Type B pancreatic cell (in vitro differentiated cells): Measurements from ENCODE around the gene JAKMIP3. TPM values are rescaled to one million over a fixed set of nuclear protein-coding genes. Genes with fewer than 3 reads are reported as not detected.

Source experiments
- DNase-seq: peaks from one replicate; pipeline ENCODE4 v3.0.0; 2021; ENCODE audit warnings: mixed read lengths; ENCODE audit not compliant: unreplicated experiment; ENCODE audit errors: extremely low spot score
- H3K27ac Mint-ChIP-seq: 2 replicates; pipeline ENCODE4 v1.8.0; 2021; ENCODE audit warnings: mild to moderate bottlenecking, mixed read lengths
- H3K27me3 Mint-ChIP-seq: 2 replicates; pipeline ENCODE4 v1.8.0; 2021; ENCODE audit warnings: mixed read lengths
- H3K36me3 Mint-ChIP-seq: 2 replicates; pipeline ENCODE4 v1.8.0; 2021; ENCODE audit warnings: mixed read lengths
- H3K4me1 Mint-ChIP-seq: one replicate; pipeline ENCODE4 v1.8.0; 2021; ENCODE audit warnings: mixed read lengths; ENCODE audit not compliant: unreplicated experiment
- H3K4me3 Mint-ChIP-seq: 2 replicates; pipeline ENCODE4 v1.8.0; 2021; ENCODE audit warnings: mild to moderate bottlenecking, mixed read lengths
- H3K9me3 Mint-ChIP-seq: 2 replicates; pipeline ENCODE4 v1.8.0; 2021; ENCODE audit warnings: mixed read lengths
- total RNA-seq: library from RNA; stranded (reverse); gene quantifications from 2 replicates; pipeline ENCODE4 v1.2.1, GENCODE V29; 2021; ENCODE audit warnings: low replicate concordance
- TF ChIP-seq, protein P1 (sequence below): fragments of 200-600 bp; sonication (generic); conservative IDR thresholded peaks from 2 replicates; pipeline ENCODE4 v1.5.0; 2021; ENCODE audit warnings: antibody characterized with exemption, mild to moderate bottlenecking

The JAKMIP3 gene
- total RNA-seq, 1 donor from 2014 or later, result 0.19 TPM

DNA sequence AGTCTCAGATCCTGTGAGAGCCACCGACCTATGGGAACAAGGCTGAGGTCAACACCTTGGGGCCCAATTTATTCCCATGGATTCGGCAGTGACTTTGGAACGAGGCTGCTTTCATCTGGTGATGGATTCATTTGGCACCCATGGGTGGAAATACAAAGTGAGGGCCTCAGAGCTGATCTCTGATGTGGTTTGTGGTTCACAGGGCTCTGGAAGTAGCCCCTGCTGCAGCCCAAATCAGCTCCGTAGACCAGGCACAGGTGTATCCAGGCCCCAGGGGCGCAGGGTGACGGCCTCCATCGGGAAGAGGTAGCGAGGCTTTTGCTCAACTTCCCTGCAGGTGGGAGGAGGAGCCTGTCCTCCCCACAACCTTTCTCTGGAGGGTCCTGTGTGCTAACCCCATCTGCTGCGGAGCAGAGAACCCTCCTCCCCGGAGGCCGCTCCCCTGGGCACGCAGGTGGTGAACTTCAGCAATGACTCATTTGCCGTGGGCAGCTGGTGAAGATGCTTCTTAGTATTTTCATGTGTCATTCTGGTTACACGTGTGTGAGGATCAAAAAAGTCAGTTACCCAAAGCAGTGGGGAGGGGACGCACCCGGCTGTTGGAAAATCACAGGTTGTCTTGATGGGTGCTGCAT lies 7.5 kb upstream of the JAKMIP3 start:
- H3K36me3 Mint-ChIP-seq, result no peaks in the 10 kb centered on the region
- no peak for DNase-seq
- H3K27ac Mint-ChIP-seq, result no peak overlapping the region
- no peak overlapping the region for H3K4me3 Mint-ChIP-seq
- TF ChIP-seq, protein P1, sequence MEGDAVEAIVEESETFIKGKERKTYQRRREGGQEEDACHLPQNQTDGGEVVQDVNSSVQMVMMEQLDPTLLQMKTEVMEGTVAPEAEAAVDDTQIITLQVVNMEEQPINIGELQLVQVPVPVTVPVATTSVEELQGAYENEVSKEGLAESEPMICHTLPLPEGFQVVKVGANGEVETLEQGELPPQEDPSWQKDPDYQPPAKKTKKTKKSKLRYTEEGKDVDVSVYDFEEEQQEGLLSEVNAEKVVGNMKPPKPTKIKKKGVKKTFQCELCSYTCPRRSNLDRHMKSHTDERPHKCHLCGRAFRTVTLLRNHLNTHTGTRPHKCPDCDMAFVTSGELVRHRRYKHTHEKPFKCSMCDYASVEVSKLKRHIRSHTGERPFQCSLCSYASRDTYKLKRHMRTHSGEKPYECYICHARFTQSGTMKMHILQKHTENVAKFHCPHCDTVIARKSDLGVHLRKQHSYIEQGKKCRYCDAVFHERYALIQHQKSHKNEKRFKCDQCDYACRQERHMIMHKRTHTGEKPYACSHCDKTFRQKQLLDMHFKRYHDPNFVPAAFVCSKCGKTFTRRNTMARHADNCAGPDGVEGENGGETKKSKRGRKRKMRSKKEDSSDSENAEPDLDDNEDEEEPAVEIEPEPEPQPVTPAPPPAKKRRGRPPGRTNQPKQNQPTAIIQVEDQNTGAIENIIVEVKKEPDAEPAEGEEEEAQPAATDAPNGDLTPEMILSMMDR, result no peak
- H3K9me3 Mint-ChIP-seq, result no peaks in the 10 kb centered on the region
- no peaks in the 10 kb centered on the region for H3K4me1 Mint-ChIP-seq
- H3K27me3 Mint-ChIP-seq, result peaks cover 38% of the 10 kb centered on the region

DNA sequence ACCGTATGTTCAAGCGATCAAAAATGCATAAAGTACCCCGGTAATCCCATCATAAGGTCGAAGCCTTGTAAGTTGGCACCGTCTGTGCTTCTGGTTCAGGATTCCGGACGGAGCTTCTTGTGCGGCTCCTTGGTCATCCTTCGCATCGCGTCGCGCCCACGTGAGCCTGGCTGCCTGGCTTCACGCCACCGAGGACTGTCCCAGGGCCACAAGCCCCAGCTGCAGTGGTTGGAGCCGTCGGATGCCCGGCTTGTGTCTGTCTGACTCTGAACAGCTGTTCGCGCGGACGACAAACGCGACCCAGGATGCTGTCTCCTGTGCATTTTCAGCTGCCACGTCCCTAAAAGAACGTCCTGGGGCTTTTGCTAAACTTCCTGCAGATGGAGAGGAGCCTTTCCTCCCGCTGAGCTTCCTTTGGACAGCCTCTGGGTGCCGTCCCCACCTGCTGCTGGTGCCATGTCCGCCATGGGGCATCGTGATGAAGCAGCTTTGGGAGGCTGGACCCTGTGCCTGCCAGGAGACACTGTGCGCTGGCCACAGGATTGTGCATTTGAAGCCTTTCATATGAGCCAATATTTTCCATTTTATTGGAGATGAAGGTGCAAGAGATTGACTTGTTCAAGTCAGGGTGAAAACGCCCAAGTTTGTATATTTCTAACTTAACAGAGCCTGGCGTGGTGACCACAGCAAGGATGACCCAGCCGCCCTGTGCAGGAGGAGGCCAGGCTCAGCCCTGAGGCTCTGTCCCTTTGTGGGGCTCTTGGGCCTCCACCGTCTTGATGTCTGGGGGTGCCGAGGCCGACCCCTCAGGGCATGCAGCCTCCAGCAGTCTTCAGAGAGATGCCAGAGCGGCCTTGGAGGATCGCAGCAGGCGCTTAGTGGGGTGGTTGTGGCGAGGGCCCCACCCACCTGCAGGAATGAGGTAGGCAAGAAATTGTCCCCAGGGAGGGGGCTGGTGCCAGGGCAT lies 6.7 kb upstream of the JAKMIP3 start:
- Mint-ChIP-seq H3K36me3 (no peaks in the 10 kb centered on the region), H3K27me3 (peaks cover 42% of the 10 kb centered on the region), H3K27ac (no peak overlapping the region), H3K4me3 (no peak overlapping the region), H3K4me1 (no peaks in the 10 kb centered on the region), H3K9me3 (no peaks in the 10 kb centered on the region)
- DNase-seq, result no peak
- TF ChIP-seq, protein P1, result no peak

DNA sequence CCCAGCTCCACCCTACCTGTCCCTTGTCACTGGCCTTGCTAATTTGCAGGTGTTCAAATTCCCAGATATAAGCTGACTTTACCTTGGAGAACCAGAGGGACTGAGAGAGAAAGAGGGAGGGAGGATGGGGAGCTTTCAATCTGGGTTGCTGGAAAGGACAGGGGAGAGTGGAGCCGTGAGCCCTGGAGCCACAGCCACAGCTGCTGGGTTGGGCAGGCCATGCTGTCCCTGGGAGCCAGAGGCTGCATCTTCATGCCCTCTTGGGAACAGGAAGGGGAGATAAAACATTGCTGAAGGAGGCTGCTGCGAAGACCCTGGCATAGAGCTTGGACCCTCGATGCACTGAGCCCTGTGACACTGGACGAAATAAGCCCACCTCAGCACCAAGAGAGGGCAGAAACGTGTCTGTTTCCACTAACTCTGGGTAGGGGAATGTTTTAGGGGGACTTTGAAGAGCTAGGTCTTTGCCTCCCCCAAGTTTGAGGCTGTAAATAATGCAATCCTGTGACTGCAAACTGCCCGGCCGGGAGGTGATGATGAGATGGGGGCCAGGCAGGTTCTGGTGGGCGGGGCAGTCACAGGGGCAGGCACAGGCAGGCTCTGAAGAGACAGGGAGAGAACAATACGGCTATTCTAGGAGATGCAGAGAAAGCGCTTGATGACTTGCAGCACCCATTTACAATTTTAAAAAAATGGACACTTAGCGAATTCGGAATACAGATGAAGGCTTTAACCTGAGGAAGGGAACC lies 5.8 kb upstream of the JAKMIP3 start:
- peak; percentile 18 for DNase-seq
- H3K4me1 Mint-ChIP-seq, result no peaks in the 10 kb centered on the region
- H3K36me3 Mint-ChIP-seq, result no peaks in the 10 kb centered on the region
- peaks cover 42% of the 10 kb centered on the region for H3K27me3 Mint-ChIP-seq
- no peak overlapping the region for H3K4me3 Mint-ChIP-seq
- no peaks in the 10 kb centered on the region for H3K9me3 Mint-ChIP-seq
- H3K27ac Mint-ChIP-seq, result no peak overlapping the region
- TF ChIP-seq, protein P1, result no peak

GRCh38 chr10:132061030-132061429 lies 4.7 kb upstream of the JAKMIP3 start:
- Mint-ChIP-seq H3K36me3 (no peaks in the 10 kb centered on the region), H3K4me3 (no peak overlapping the region), H3K27me3 (peaks cover 45% of the 10 kb centered on the region), H3K9me3 (no peaks in the 10 kb centered on the region), H3K4me1 (peaks cover 4% of the 10 kb centered on the region), H3K27ac (no peak overlapping the region)
- TF ChIP-seq, protein P1, result no peak
- DNase-seq, result peak; percentile 24

- peaks cover 8% of the 10 kb centered on the region for H3K4me1 Mint-ChIP-seq
- H3K27me3 Mint-ChIP-seq, result peaks cover 46% of the 10 kb centered on the region
- no peaks in the 10 kb centered on the region for H3K9me3 Mint-ChIP-seq
- H3K27ac Mint-ChIP-seq, result no peak overlapping the region
- no peak overlapping the region for H3K4me3 Mint-ChIP-seq
- DNase-seq, result peak; percentile 7
- TF ChIP-seq, protein P1, result no peak
- no peaks in the 10 kb centered on the region for H3K36me3 Mint-ChIP-seq
Measured at GRCh38 chr10:132061465-132061864, 4.3 kb upstream of the JAKMIP3 start.
